ENCODE data around the gene CDC14C.
"Not testable (repeated sequence)": the region's sequence is repeated elsewhere in the genome, so short reads cannot be mapped to it uniquely, and the experiment has no call there.

Gene CDC14C

GRCh38 chr7:48924433-48924832 lies at the start of gene CDC14C:
CDC14C (plus strand) TSS chr7:48924547; CDS start chr7:48924673, 126 bp downstream.
- DNase-seq (ENCODE audit: low spot score) = no peak

GRCh38 chr7:48875045-48875916 lies 49.1 kb upstream of the CDC14C start:
- peak; percentile 31 for DNase-seq (ENCODE audit: low spot score)

DNA sequence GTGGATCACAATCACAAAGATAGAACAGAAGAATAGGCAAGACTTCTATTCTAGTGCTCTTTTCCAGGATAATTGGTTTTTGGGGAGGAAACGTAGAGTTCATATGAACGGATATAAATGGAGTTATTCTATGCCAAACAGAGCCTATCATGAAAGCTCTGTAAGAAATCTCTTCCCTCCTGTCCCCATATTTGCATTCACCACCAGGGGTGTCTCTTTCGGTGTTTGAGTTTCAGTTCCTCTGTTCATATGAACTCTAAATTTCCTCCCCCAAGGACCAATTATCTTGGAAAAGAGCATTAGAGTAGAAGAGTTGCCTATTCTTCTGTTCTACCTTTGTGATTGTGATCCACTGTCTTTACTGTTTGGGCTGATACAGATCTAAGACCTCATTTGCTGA lies 48.3 kb upstream of the CDC14C start:
- DNase-seq (ENCODE audit: low spot score) = no peak

- DNase-seq (ENCODE audit: low spot score) = no peak
These were observed 43.5 kb upstream of the CDC14C start for GRCh38 chr7:48880851-48881250.

DNA sequence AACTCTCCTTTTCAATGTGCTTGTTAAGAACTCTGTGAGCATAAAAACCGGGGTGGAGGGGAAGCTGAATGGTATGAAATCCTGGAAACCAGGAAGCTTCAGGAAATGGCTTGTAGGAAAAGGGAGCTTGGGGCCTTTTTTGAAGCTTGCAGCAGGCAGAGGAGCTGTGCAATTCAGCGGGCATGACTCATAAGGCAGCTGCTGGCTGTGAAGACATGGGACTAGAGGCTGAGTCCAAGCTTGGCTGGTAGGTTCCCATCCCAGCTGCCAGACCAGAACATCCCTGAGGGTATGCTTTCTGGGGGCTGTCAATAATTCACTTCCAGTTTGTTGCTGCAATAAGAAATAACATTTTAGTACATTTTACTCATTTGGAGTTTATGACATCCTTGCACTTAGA lies 36.8 kb upstream of the CDC14C start:
- DNase-seq (ENCODE audit: low spot score) = no peak

DNA sequence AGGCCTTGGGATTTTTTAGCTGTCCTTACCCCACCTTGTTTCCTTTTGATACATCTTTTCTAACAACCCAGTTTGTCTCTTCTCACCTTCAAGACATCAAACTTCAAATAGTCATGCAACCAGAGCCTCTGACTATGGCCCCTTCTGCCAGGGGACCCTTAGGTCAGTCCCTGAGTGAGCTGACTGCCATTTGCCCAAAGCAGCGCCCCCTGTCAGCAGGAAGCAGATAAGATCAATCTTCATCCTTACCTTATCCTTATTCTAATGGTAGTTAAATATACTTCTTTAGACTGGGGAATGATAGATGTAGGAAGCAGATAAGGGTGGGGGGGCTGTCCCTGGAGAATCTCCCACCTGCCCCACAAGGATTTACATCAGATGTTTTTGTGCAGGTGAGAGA lies 29.8 kb upstream of the CDC14C start:
- DNase-seq (ENCODE audit: low spot score) = no peak

GRCh38 chr7:48899932-48900331 lies 24.4 kb upstream of the CDC14C start:
- no peak for DNase-seq (ENCODE audit: low spot score)

DNA sequence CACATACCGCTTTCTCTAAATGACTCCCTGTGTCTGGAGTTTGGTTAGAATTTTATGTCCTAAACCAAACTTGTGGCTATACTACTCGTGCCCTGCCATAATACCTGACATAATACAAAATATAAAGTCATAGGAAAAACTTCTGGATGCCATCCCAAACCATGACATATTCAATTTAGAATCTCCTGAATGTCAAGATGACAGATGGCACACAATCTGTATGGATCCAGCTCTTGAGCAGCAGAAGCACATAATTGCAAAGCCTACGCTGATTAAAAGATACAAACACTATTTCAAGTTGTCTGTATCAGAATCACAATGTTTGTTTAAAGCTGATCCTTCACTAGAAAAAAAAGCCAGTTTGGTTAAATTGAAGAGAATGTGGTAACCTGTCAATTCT lies 22.4 kb upstream of the CDC14C start:
- no peak for DNase-seq (ENCODE audit: low spot score)

DNA sequence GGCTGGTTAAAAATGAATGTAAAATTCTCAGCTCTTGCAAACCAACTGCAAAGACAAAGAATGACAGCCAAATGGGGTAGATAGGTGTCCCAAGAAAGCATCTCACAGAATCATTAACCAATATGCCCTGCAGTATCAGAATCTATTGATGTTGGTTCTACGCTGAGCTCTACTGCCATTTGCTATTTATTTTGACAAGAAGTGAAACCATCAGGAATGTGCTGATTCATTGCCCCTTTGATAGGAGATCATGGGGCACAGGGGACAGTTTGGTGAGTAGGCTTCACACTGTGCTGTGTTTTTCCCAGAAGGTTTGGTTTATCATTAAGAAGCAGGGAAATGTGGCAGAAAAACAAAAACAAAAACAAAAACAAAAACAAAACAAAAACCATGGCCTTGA lies 19.4 kb upstream of the CDC14C start:
- DNase-seq (ENCODE audit: low spot score) = no peak

DNA sequence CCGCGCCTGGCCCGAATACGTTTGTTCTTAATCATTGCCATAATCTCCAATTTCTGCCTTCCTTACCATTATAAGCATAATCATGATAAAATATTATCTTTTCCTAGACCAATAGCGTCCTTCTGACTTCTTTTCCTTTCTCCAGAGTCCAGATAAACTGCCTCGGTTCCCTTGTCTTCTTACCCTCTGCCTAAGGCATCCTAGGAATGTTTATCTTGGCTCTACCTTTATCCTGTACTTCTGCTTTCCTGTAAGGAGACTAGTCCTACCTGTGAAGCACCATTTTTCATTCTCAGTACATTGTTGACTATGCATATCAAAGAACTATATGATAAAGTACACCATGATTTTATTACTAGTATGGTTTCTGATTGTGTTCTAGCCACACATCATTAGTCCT lies 18.7 kb upstream of the CDC14C start:
- not testable (repeated sequence) for DNase-seq (ENCODE audit: low spot score)

GRCh38 chr7:48909887-48910286 lies 14.5 kb upstream of the CDC14C start:
- DNase-seq (ENCODE audit: low spot score) = not testable (repeated sequence)

DNA sequence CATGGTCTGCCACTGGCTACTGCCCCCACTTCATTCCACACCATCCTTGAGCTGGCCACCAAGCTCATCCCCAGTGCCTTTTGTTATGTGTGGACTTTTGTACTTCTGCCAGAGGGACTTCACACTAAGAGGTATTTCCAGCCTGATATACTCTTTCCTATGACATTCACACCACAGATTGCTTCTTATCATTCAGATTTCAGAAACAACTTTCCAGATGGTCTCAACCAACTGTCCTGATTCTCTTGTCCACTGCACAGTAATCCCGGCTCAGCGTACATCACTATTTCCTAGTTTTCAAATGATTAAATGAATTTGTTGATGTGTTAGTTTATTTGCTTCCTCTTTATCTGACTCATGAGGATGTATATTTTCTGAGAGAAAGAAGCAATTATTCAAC lies 7.1 kb downstream of the CDC14C start:
- DNase-seq (ENCODE audit: low spot score) = no peak

GRCh38 chr7:48932126-48932910 lies 8.0 kb downstream of the CDC14C start:
- no peak for DNase-seq (ENCODE audit: low spot score)

GRCh38 chr7:48933549-48934085 lies 9.3 kb downstream of the CDC14C start:
- DNase-seq (ENCODE audit: low spot score) = no peak

DNA sequence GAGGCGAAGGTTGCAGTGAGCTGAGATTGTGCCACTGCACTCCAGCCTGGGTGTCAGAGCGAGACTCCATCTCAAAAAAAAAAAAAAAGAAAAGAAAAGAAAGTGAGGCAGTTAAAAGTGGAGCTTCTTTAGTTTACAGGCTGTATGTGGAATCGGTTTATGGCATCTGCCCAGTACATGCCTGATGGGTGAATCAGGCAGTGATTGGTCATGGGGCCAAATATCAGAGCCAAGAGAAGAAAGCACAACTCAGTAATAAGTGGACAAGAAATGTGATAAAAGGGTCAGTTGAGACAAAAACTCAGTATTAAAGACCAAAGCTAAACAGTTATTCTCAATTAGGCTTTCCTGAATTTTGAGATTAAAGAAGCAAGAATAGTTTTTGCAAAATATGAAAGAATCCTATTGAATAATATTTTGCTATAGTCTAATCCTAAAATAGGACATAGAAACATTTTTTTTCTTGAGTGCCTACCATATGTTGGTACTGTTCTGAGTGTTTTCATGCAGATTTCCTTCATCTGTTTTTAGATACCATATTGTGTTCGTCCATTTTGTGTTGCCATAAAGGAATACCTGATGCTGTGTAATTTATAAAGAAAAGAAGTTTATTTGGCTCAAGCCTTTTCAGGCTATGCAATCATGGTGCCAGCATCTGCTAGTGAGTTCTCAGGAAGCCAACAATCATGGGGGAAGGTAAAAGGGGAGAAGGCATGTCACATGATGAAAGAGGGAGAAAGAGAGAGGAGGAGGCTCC lies 14.4 kb downstream of the CDC14C start:
- DNase-seq (ENCODE audit: low spot score) = no peak

GRCh38 chr7:48943279-48943990 lies 19.1 kb downstream of the CDC14C start:
- DNase-seq (ENCODE audit: low spot score) = no peak

DNA sequence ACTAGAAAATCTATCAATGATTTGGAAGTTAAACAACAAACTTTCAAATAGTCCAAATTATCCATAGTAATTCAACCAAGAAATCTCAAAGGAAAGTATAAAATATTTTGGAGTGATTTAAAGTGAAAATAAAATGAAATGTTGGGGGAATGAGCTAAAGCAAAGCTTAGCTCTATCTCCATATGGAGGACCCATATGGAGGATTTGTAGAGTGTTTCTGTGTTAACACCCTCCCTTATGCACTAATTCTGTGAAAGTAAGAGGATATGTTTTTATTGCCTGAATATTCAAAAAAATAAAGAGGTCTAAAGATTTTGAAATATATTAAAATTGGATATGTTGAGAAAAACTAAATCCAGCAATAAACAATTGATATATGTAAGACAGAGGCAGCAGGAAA lies 31.6 kb downstream of the CDC14C start:
- DNase-seq (ENCODE audit: low spot score) = no peak

GRCh38 chr7:48959676-48960075 lies 35.3 kb downstream of the CDC14C start:
- DNase-seq (ENCODE audit: low spot score) = no peak

DNA sequence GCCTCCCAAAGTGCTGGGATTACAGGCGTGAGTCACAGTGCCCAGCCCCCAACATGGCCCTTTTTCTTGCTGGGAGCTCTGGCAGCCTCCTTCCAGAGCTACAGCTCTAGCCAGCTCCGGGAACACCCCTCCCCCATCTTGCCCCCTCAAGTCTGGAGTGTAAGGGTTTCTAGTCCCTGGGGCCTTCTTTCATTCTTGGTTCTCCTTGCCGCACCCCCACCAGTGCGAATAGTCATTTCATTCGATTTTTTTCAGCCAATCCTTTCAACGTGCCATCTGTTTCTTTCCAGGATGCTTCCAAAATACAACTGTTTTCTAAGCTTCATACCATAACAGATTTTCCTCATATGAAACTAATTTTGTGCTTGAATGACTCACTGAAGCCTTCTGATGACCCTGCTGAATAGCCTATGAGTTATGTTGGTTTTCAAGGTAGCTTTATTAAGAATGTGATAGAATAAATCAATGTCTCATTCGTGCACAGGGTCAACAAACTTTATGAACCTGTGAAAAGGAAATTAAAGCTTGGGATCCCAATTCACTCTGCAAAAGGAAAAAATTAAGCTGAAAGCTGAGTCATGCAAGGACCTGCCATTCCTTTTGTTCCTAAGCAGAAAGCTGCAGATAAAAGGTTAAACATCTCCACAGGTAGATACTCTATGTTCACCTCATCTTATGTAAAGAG lies 38.6 kb downstream of the CDC14C start:
- no peak for DNase-seq (ENCODE audit: low spot score)

- DNase-seq (ENCODE audit: low spot score) = peak; percentile 36
These were observed 39.7 kb downstream of the CDC14C start for GRCh38 chr7:48964074-48964473.

GRCh38 chr7:48971173-48971572 lies 46.8 kb downstream of the CDC14C start:
- DNase-seq (ENCODE audit: low spot score) = no peak
